H1 (cell line): ENCODE data around the gene ZNF284. TPM values are rescaled to one million over a fixed set of nuclear protein-coding genes. Genes with fewer than 3 reads are reported as not detected.
A peak's percentile ranks its signal among the peaks of the same experiment; 100 is the strongest.

Experiments
- CTCF ChIA-PET: fragments of 300-600 bp; sonication (Branson Sonifier 250); formaldehyde crosslinking; loops from one replicate; lab custom pipeline; 2021; ENCODE audit not compliant: partially characterized antibody; lab: Charles Lee
- POLR2A ChIA-PET: fragments of 300-600 bp; sonication (Branson Sonifier 250); formaldehyde crosslinking; loops from one replicate; lab custom pipeline; 2021; ENCODE audit warnings: inconsistent platforms; ENCODE audit not compliant: partially characterized antibody; lab: Charles Lee
- DNase-seq, 2 experiments: peaks; one replicate each; pipeline versions ENCODE4 v3.0.0 to v3.0.0-alpha.2; 2010 to 2022; ENCODE audit warnings: low spot score in 2 of 2, low read depth in 1 of 2, mixed read lengths in 1 of 2
- FAIRE-seq: peaks from 2 replicates; lab custom pipeline; 2011; peaks lifted over from hg19 to GRCh38; lab: Jason Lieb, UNC
- H2AFZ ChIP-seq: 2 replicates; pipeline ENCODE4 v1.8.1; 2012; ENCODE audit warnings: low read length, inconsistent platforms
- H2AK5ac ChIP-seq: 2 replicates; pipeline ENCODE4 v1.6.1; 2013; ENCODE audit warnings: low read depth, low read length
- H2BK120ac ChIP-seq: replicated peaks from 2 replicates; pipeline ENCODE3; 2013; ENCODE audit warnings: low read depth, low read length, inconsistent platforms
- H2BK12ac ChIP-seq: 2 replicates; pipeline ENCODE4 v1.6.1; 2013; ENCODE audit warnings: low read depth, low read length
- H2BK15ac ChIP-seq: 2 replicates; pipeline ENCODE4 v1.6.1; 2013; ENCODE audit warnings: low read length
- H2BK20ac ChIP-seq: 2 replicates; pipeline ENCODE4 v1.6.1; 2013; ENCODE audit warnings: low read length
- H2BK5ac ChIP-seq: 2 replicates; pipeline ENCODE4 v1.6.1; 2013; ENCODE audit warnings: low read depth, low read length
- H3K14ac ChIP-seq: 2 replicates; pipeline ENCODE4 v1.6.1; 2013; ENCODE audit warnings: inconsistent platforms; ENCODE audit not compliant: insufficient read length
- H3K18ac ChIP-seq: 2 replicates; pipeline ENCODE4 v1.6.1; 2013; ENCODE audit warnings: low read length; ENCODE audit errors: extremely low read depth
- H3K23ac ChIP-seq: 2 replicates; pipeline ENCODE4 v1.6.1; 2013; ENCODE audit warnings: inconsistent platforms; ENCODE audit not compliant: insufficient read length
- H3K23me2 ChIP-seq: 2 replicates; pipeline ENCODE4 v1.6.1; 2013; ENCODE audit warnings: low read depth, low read length
- H3K27ac ChIP-seq: 2 replicates; pipeline ENCODE4 v1.6.1; 2011; ENCODE audit warnings: low read depth, low read length, inconsistent platforms
- H3K27me3 ChIP-seq, 4 experiments: replicated peaks in 1 of 4; 1 replicate in 1 of 4; 2 replicates in 3 of 4; pipeline versions ENCODE4 v1.6.1 to v1.8.1; 2011 to 2013; ENCODE audit warnings: low read length in 3 of 4, mild to moderate bottlenecking in 3 of 4, inconsistent platforms in 2 of 4, mixed read lengths in 2 of 4, moderate library complexity in 1 of 4; ENCODE audit not compliant: control insufficient read depth in 3 of 4, insufficient read depth in 3 of 4; ENCODE audit errors: extremely low read depth in 1 of 4
- H3K36me3 ChIP-seq, 4 experiments: 2 replicates each; pipeline versions ENCODE4 v1.6.1 to v1.8.1; 2011 to 2013; ENCODE audit warnings: mild to moderate bottlenecking in 4 of 4, low read length in 3 of 4, moderate library complexity in 2 of 4, control low read depth in 1 of 4, inconsistent platforms in 1 of 4; ENCODE audit not compliant: insufficient read depth in 4 of 4, control insufficient read depth in 2 of 4
- H3K4ac ChIP-seq: replicated peaks from 2 replicates; pipeline ENCODE3; 2013; ENCODE audit warnings: low read length, low read depth, mixed read lengths, inconsistent platforms; ENCODE audit not compliant: insufficient read length
- H3K4me1 ChIP-seq, 4 experiments: replicated peaks in 1 of 4; 1 replicate in 1 of 4; 2 replicates in 3 of 4; pipeline versions ENCODE4 v1.6.1 to v1.8.1; 2011 to 2013; ENCODE audit warnings: low read length in 3 of 4, inconsistent platforms in 2 of 4, mixed read lengths in 1 of 4; ENCODE audit not compliant: insufficient read depth in 4 of 4, control insufficient read depth in 3 of 4
- H3K4me2 ChIP-seq, 2 experiments: 2 replicates each; pipeline versions ENCODE4 v1.6.1 to v1.8.1; 2011 to 2013; ENCODE audit warnings: low read depth in 2 of 2, low read length in 2 of 2, control low read depth in 1 of 2, inconsistent platforms in 1 of 2, mild to moderate bottlenecking in 1 of 2; ENCODE audit not compliant: insufficient read depth in 1 of 2
- H3K4me3 ChIP-seq, 4 experiments: fragments of 200-600, 300-600 bp in 1 of 4; sonication (generic), shearing (Covaris generic), sonication (Bioruptor Twin) in 1 of 4; 2 replicates each; pipeline versions ENCODE4 v1.5.1 to v1.8.1; 2011 to 2016; ENCODE audit warnings: low read length in 4 of 4, low read depth in 3 of 4, control low read depth in 2 of 4, inconsistent platforms in 2 of 4, mild to moderate bottlenecking in 2 of 4, mixed read lengths in 1 of 4, moderate library complexity in 1 of 4; ENCODE audit not compliant: insufficient read depth in 2 of 4; ENCODE audit errors: extremely low read depth in 1 of 4
- H3K56ac ChIP-seq: replicated peaks from 2 replicates; pipeline ENCODE3; 2013; ENCODE audit warnings: low read depth, mild to moderate bottlenecking, mixed read lengths, low read length, inconsistent platforms; ENCODE audit not compliant: insufficient read length
- H3K79me1 ChIP-seq: 2 replicates; pipeline ENCODE4 v1.6.1; 2013; ENCODE audit warnings: low read depth, low read length, control low read depth
- H3K79me2 ChIP-seq, 2 experiments: 2 replicates each; pipeline versions ENCODE4 v1.6.1 to v1.8.1; 2012 to 2013; ENCODE audit warnings: low read length in 2 of 2, mild to moderate bottlenecking in 2 of 2, inconsistent platforms in 1 of 2; ENCODE audit not compliant: insufficient read depth in 2 of 2, control insufficient read depth in 1 of 2
- H3K9ac ChIP-seq, 4 experiments: replicated peaks in 1 of 4; 1 replicate in 1 of 4; 2 replicates in 3 of 4; pipeline versions ENCODE4 v1.6.1 to v1.8.1; 2011 to 2013; ENCODE audit warnings: low read depth in 3 of 4, low read length in 3 of 4, control low read depth in 2 of 4, mild to moderate bottlenecking in 2 of 4, moderate library complexity in 2 of 4, inconsistent platforms in 1 of 4; ENCODE audit errors: extremely low read depth in 1 of 4
- H3K9me3 ChIP-seq, 2 experiments: 2 replicates each; pipeline versions ENCODE4 v1.6.1 to v1.8.1; 2012 to 2013; ENCODE audit warnings: mild to moderate bottlenecking in 2 of 2, moderate library complexity in 2 of 2, control low read depth in 1 of 2, inconsistent platforms in 1 of 2, low read depth in 1 of 2, low read length in 1 of 2, mixed read lengths in 1 of 2; ENCODE audit not compliant: insufficient read depth in 2 of 2
- H4K20me1 ChIP-seq, 2 experiments: replicated peaks in 1 of 2; 2 replicates each; pipeline versions ENCODE3 to v1.8.1; 2011 to 2013; ENCODE audit warnings: inconsistent platforms in 2 of 2, low read length in 2 of 2, mild to moderate bottlenecking in 1 of 2; ENCODE audit not compliant: insufficient read depth in 2 of 2, control insufficient read depth in 1 of 2
- H4K5ac ChIP-seq: 2 replicates; pipeline ENCODE4 v1.6.1; 2013; ENCODE audit warnings: low read length, low read depth, mixed read lengths, inconsistent platforms; ENCODE audit not compliant: insufficient read length
- H4K8ac ChIP-seq: 2 replicates; pipeline ENCODE4 v1.8.0; 2013; ENCODE audit warnings: mild to moderate bottlenecking, moderate library complexity, low read length, inconsistent platforms; ENCODE audit not compliant: insufficient read depth; ENCODE audit errors: extremely low read depth
- H4K91ac ChIP-seq: replicated peaks from 2 replicates; pipeline ENCODE3; 2013; ENCODE audit warnings: low read length, mixed read lengths, inconsistent platforms; ENCODE audit not compliant: insufficient read length
- CHD2 ChIP-seq: IDR thresholded peaks from 2 replicates; pipeline ENCODE4 v1.6.1; 2012; ENCODE audit warnings: low read length, improper control_type of control experiment
- CREB1 ChIP-seq: IDR thresholded peaks from 2 replicates; pipeline ENCODE4 v1.6.1; 2012; ENCODE audit warnings: inconsistent platforms
- GABPA ChIP-seq: IDR thresholded peaks from 2 replicates; pipeline ENCODE4 v1.6.1; 2011; ENCODE audit warnings: mild to moderate bottlenecking, low read length, moderate library complexity, borderline replicate concordance; ENCODE audit not compliant: insufficient read depth
- JUN ChIP-seq: IDR thresholded peaks from 2 replicates; pipeline ENCODE4 v1.6.1; 2011; ENCODE audit warnings: low read depth, mild to moderate bottlenecking, improper control_type of control experiment, low read length
- MAX ChIP-seq: IDR thresholded peaks from 2 replicates; pipeline ENCODE4 v1.6.1; 2012; ENCODE audit warnings: inconsistent platforms
- PHF8 ChIP-seq: fragments of 200-600 bp; sonication (generic); conservative IDR thresholded peaks from 2 replicates; pipeline ENCODE4 v1.7.1; 2012; ENCODE audit warnings: low read depth, mild to moderate bottlenecking, inconsistent platforms, low read length, moderate library complexity
- SIN3A ChIP-seq, 2 experiments: IDR thresholded peaks in 1 of 2; conservative IDR thresholded peaks in 1 of 2; 2 replicates each; pipeline ENCODE4 v1.6.1; 2011 to 2012; ENCODE audit warnings: low read length in 2 of 2, improper control_type of control experiment in 1 of 2, low read depth in 1 of 2, mild to moderate bottlenecking in 1 of 2
- SIX5 ChIP-seq: IDR thresholded peaks from 2 replicates; pipeline ENCODE4 v1.6.1; 2011; ENCODE audit warnings: mild to moderate bottlenecking, low read depth, low read length
- SP4 ChIP-seq: IDR thresholded peaks from 2 replicates; pipeline ENCODE4 v1.6.1; 2012; ENCODE audit warnings: low read length, inconsistent platforms
- TAF1 ChIP-seq: IDR thresholded peaks from 2 replicates; pipeline ENCODE4 v1.6.1; 2011; ENCODE audit warnings: mild to moderate bottlenecking, low read depth, low read length
- USF2 ChIP-seq: IDR thresholded peaks from 2 replicates; pipeline ENCODE4 v1.6.1; 2011; ENCODE audit warnings: low read length, improper control_type of control experiment
- WGBS, 2 experiments: shearing (Covaris generic) in 1 of 2; methylation state at CpG; one replicate each; pipeline versions ENCODE4 v1.1.6 to v1.1.7; 2013 to 2015; ENCODE audit warnings: low lambda C conversion rate in 2 of 2, mixed read lengths in 2 of 2, inconsistent platforms in 1 of 2, low coverage in 1 of 2, missing lambda C conversion rate in 1 of 2; ENCODE audit not compliant: insufficient replicate concordance in 2 of 2, insufficient coverage in 1 of 2, insufficient read length in 1 of 2; ENCODE audit errors: extremely low coverage in 1 of 2, missing lambda C conversion rate in 1 of 2; 5-methylcytosine and 5-hydroxymethylcytosine counted together
- polyA plus RNA-seq, 7 experiments: library from polyadenylated mRNA; depleted of rRNA in 3 of 7; stranded (reverse) in 5 of 7; unstranded in 2 of 7; fragments of >200 nt in 5 of 7; fragments of 200-250 nt in 2 of 7; gene quantifications; 1 replicate in 5 of 7; 2 replicates in 1 of 7; 4 replicates in 1 of 7; pipeline versions ENCODE4 v1.2.1 to v1.2.3, GENCODE V29; 2011 to 2013; ENCODE audit warnings: missing spikeins in 2 of 7, mixed read lengths in 2 of 7
- total RNA-seq: library from RNA; stranded (reverse); fragmentation: NEBNext Ultra II Directional; extraction: Animal tissue kit (Norgen Biotek cat#: 25700); gene quantifications from 2 replicates; pipeline ENCODE4 v1.2.1, GENCODE V29; 2021

ZNF284 gene
- total and polyA plus RNA-seq, 2 of the 8 experiments (the other 6 are each of a cell fraction or from before 2014, with no cell fraction given): 1.1 to 3.4 TPM

- no peak within 1 kb of the TSS for H3K18ac ChIP-seq
- H3K4ac ChIP-seq: peak within 1 kb of the TSS; percentile 32
- H2BK15ac ChIP-seq: no peak within 1 kb of the TSS
- H3K4me2 ChIP-seq: peak within 1 kb of the TSS; percentile 76 to 86
- H3K79me1 ChIP-seq: peaks cover 4% of the 10 kb centered on the region
- DNase-seq: peak; percentile 25 to 75
- H2BK5ac ChIP-seq: no peak within 1 kb of the TSS
- H2AFZ ChIP-seq: peak within 1 kb of the TSS; percentile 100
- peak; percentile 45 for FAIRE-seq
- peaks cover 4% of the 10 kb centered on the region; the same call in 1 of the 2 replicates for H3K23me2 ChIP-seq
- no peak within 1 kb of the TSS for H2BK20ac ChIP-seq
- no peaks in the 10 kb centered on the region for H3K4me1 ChIP-seq
- H3K14ac ChIP-seq: no peak within 1 kb of the TSS
- H3K36me3 ChIP-seq: peaks cover 3 to 32% (median 21%) of the 10 kb centered on the region in 4 experiments; a peak in 6 of 8 replicates
- H3K9me3 ChIP-seq: peaks cover 0 to 2% of the 10 kb centered on the region in 2 experiments; a peak in 2 of 4 replicates
- 3% methylated on average over 36 of the region's 37 CpGs; no CpG with 5 or more reads in 1 of the 2 experiments for WGBS, 2 experiments
- ChIA-PET POLR2A (interaction anchor here (0.6 to 2.1 kb wide), 2 partner anchors 26 to 122 kb away, joined by 4 to 11 read pairs; partner anchors contain the start of gene ZNF223), CTCF (no interaction called here)
- no peaks in the 10 kb centered on the region for H3K27me3 ChIP-seq
- H4K91ac ChIP-seq: no peak within 1 kb of the TSS
- H3K9ac ChIP-seq: peak within 1 kb of the TSS; percentile 31 to 80 (median 42)
- no peaks in the 10 kb centered on the region for H4K20me1 ChIP-seq
- H4K5ac ChIP-seq: peak within 1 kb of the TSS; percentile 20
- no peak within 1 kb of the TSS for H4K8ac ChIP-seq
- H3K56ac ChIP-seq: no peak within 1 kb of the TSS
- H2BK120ac ChIP-seq: no peak within 1 kb of the TSS
- H2AK5ac ChIP-seq: no peak within 1 kb of the TSS
- H3K23ac ChIP-seq: no peak within 1 kb of the TSS
- peaks cover 0 to 4% of the 10 kb centered on the region in 2 experiments; a peak in 2 of 4 replicates for H3K79me2 ChIP-seq
- peak within 1 kb of the TSS; percentile 71 to 95 (median 84) for H3K4me3 ChIP-seq
- H3K27ac ChIP-seq: no peak within 1 kb of the TSS
- H2BK12ac ChIP-seq: no peak within 1 kb of the TSS; the same call in 1 of the 2 replicates
- peak; percentile 77 for TF ChIP-seq GABPA
- TF ChIP-seq SP4: no peak
- TF ChIP-seq USF2: no peak
- TF ChIP-seq MAX: 0 out of 2 replicates have a peak, but pooled peaks have one; percentile 15
- peak; percentile 59 for TF ChIP-seq SIX5
- TF ChIP-seq PHF8: peak; percentile 67; the same call in 1 of the 2 replicates
- TF ChIP-seq SIN3A (conservative IDR thresholded peaks at IDR 0.05 in 1 of 2, IDR thresholded peaks at IDR 0.05 in 1 of 2; ENCODE audit: low read depth in 1 of 2, low read length in 2 of 2): peak in 1 of 2 experiments; percentile 40; a peak in 1 of 4 replicates
- TF ChIP-seq CREB1: peak; percentile 76
- TF ChIP-seq JUN: no peak
- TF ChIP-seq CHD2: no peak
- TF ChIP-seq TAF1: peak; percentile 82
These were observed 46.6 kb upstream of the ZNF284 start, which contains the start of gene ZNF222 for GRCh38 chr19:44025217-44025936. ZNF222 (plus strand) TSS chr19:44025379; CDS start chr19:44025437, 58 bp downstream.
